ENCODE data around the gene DENND4C.
"Not testable (repeated sequence)": the region's sequence is repeated elsewhere in the genome, so short reads cannot be mapped to it uniquely, and the experiment has no call there.

DENND4C gene

GRCh38 chr9:19266778-19267384, 36.4 kb downstream of the DENND4C start:
- not testable (repeated sequence) for DNase-seq (ENCODE audit: low spot score)

GRCh38 chr9:19269582-19269981, 39.1 kb downstream of the DENND4C start:
- no peak for DNase-seq (ENCODE audit: low spot score)

- no peak for DNase-seq (ENCODE audit: low spot score)
Observed at GRCh38 chr9:19270421-19270949, 40.0 kb downstream of the DENND4C start.

GRCh38 chr9:19271081-19271480, 40.6 kb downstream of the DENND4C start:
- DNase-seq (ENCODE audit: low spot score) = no peak

GRCh38 chr9:19281801-19282200, 51.3 kb downstream of the DENND4C start:
- DNase-seq (ENCODE audit: low spot score) = no peak

- no peak for DNase-seq (ENCODE audit: low spot score)
Observed at GRCh38 chr9:19283072-19283710, 52.7 kb downstream of the DENND4C start.

GRCh38 chr9:19284729-19285128, 54.2 kb downstream of the DENND4C start:
- no peak for DNase-seq (ENCODE audit: low spot score)

GRCh38 chr9:19286634-19287188, 56.2 kb downstream of the DENND4C start:
- DNase-seq (ENCODE audit: low spot score) = no peak

GRCh38 chr9:19288081-19288480, 57.6 kb downstream of the DENND4C start:
- DNase-seq (ENCODE audit: low spot score) = no peak

- no peak for DNase-seq (ENCODE audit: low spot score)
Observed at GRCh38 chr9:19290103-19290502, 59.6 kb downstream of the DENND4C start.

GRCh38 chr9:19294219-19294618, 63.7 kb downstream of the DENND4C start:
- no peak for DNase-seq (ENCODE audit: low spot score)

- no peak for DNase-seq (ENCODE audit: low spot score)
Observed at GRCh38 chr9:19298436-19299000, 68.0 kb downstream of the DENND4C start.

- DNase-seq (ENCODE audit: low spot score) = no peak
Observed at GRCh38 chr9:19303216-19303615, 72.7 kb downstream of the DENND4C start.

- no peak for DNase-seq (ENCODE audit: low spot score)
Observed at GRCh38 chr9:19306568-19306967, 76.1 kb downstream of the DENND4C start.

- DNase-seq (ENCODE audit: low spot score) = no peak
Observed at GRCh38 chr9:19310246-19310645, 79.8 kb downstream of the DENND4C start.

- DNase-seq (ENCODE audit: low spot score) = no peak
Observed at GRCh38 chr9:19313573-19313972, 83.1 kb downstream of the DENND4C start.

- no peak for DNase-seq (ENCODE audit: low spot score)
Observed at GRCh38 chr9:19320495-19320894, 90.0 kb downstream of the DENND4C start.

GRCh38 chr9:19331877-19332276, 101.4 kb downstream of the DENND4C start:
- no peak for DNase-seq (ENCODE audit: low spot score)

- DNase-seq (ENCODE audit: low spot score) = no peak
Observed at GRCh38 chr9:19336166-19336565, 105.7 kb downstream of the DENND4C start.

GRCh38 chr9:19342947-19343346, 112.5 kb downstream of the DENND4C start:
- no peak for DNase-seq (ENCODE audit: low spot score)

GRCh38 chr9:19358701-19359100, 128.2 kb downstream of the DENND4C start:
- no peak for DNase-seq (ENCODE audit: low spot score)

- no peak for DNase-seq (ENCODE audit: low spot score)
Observed at GRCh38 chr9:19369107-19369506, 138.6 kb downstream of the DENND4C start.

- no peak for DNase-seq (ENCODE audit: low spot score)
Observed at GRCh38 chr9:19371942-19372341, 141.4 kb downstream of the DENND4C start.

Data from hematopoietic multipotent progenitor cell treated with erythropoietin and hydrocortisone succinate and interleukin-3 and kit ligand, for 15 days (in vitro differentiated cells).